ENCODE results near the gene TRIP11. TPM values are rescaled to one million over a fixed set of nuclear protein-coding genes. Genes with fewer than 3 reads are reported as not detected.

The TRIP11 gene
- total and polyA plus RNA-seq, 8 donors = 4.2 to 58.7 (median 42.1) TPM

DNA sequence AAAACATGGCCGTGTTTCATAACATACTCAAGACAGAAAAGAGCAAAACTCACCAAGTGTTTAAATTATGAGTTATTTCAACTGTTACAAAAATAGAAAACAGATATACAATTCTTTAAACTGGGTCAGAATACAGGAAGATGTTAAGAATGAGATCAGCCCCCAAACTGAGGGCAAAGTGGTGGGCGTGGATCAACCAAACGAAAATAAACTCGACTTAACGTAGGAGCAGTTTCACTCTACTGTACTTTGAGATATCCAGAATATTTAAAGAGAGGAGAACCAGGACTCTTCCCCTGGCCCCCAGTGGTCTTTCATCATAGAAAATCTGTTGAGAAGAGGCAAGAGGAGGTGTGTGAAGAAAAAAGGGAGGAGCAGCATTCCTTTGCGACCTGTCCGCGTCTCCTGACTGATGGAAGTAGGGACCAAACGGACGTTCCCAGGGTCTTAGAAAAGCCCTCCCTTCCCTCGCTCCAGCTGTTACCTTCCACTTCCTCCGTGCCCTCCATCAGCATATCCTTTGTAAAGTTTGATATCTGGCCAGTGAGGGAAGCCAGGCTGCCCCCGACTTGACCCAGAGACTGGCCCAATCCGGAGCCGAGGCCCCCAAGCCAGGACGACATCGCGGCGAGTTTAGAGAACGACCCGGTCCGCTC is 668 bp downstream of the TRIP11 start:
- DNase-seq = peak in 1 of 6 donors; percentile 57
- peak overlapping the region; percentile 74 to 100 (median 98) for H3K27ac ChIP-seq
- intact Hi-C loops (cut with DNase I) = no loop called here
- H3K4me1 ChIP-seq = peaks cover 9 to 35% (median 15%) of the 10 kb centered on the region in 3 donors
- FAIRE-seq = no peak
- no peaks in the 10 kb centered on the region for H3K36me3 ChIP-seq
- H3K27me3 ChIP-seq = no peaks in the 10 kb centered on the region
- ATAC-seq = peak; percentile 25 to 55 (median 44)
- 0% methylated on average over 22 of the region's 22 CpGs for WGBS, 2 donors
- no peak for TF ChIP-seq CTCF (IDR thresholded peaks at IDR 0.05)
- no peaks in the 10 kb centered on the region for H3K9me3 ChIP-seq
- H3K4me3 ChIP-seq = peak overlapping the region; percentile 61 to 81 (median 68)

DNA sequence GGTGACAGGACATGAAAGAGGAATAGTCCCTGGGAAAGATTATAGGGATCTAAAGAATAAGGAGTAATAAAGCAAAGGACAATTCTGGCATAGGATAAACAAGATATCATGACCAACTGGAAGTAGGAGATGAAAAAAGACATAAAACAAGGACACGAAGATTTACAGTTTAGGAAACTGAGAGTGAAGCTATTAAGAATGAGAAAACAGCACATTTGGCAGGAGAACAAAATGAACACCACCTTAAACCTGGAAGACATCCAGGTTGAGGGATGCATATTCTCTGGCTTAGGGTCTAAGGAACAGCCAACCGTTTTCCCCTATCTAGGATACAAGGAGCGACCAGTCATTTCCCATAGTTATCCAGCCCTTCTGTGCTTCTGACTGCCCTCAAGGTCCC is 1.9 kb downstream of the TRIP11 start:
- Histone ChIP-seq H3K9me3 (no peaks in the 10 kb centered on the region), H3K4me3 (peak overlapping the region in 3 of 4 donors; percentile 61 to 81 (median 68)), H3K36me3 (no peaks in the 10 kb centered on the region), H3K27me3 (no peaks in the 10 kb centered on the region), H3K4me1 (peaks cover 15 to 42% (median 22%) of the 10 kb centered on the region in 3 donors), H3K27ac (peak overlapping the region in 2 of 4 donors; percentile 98 to 100)
- intact Hi-C loops (cut with DNase I) = no loop called here
- no peak for TF ChIP-seq CTCF (IDR thresholded peaks at IDR 0.05)
- FAIRE-seq = no peak
- 5 to 12% methylated on average over 3 of the region's 3 CpGs for WGBS, 2 donors
- no peak for ATAC-seq
- no peak for DNase-seq

DNA sequence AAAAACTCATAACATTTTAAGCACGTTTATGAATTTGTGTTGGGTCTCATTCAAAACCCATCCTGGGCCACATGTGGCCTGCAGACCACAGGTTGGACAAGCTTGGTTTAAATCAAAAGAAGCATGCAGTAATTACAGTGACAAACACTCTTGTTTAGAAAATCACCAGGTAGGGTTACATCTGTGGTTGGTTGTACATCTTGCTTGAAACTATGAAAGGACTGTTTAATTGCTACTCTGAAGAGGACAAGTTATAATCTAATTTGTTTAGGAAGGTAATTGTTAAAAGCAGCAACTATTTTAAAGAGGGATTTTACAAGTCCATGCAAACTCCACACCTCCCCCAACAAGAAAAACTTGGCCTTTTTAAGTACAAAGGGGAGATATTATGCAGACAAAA is 4.0 kb downstream of the TRIP11 start:
- Histone ChIP-seq H3K4me1 (peaks cover 19 to 45% (median 27%) of the 10 kb centered on the region in 3 donors), H3K4me3 (peak overlapping the region in 2 of 4 donors; percentile 2 to 35), H3K36me3 (peaks cover 0 to 1% (median 0%) of the 10 kb centered on the region in 3 donors), H3K9me3 (no peaks in the 10 kb centered on the region), H3K27me3 (no peaks in the 10 kb centered on the region), H3K27ac (peak overlapping the region in 2 of 4 donors; percentile 79 to 83)
- ATAC-seq (no peak), DNase-seq (no peak), FAIRE-seq (no peak)
- no peak for TF ChIP-seq CTCF (IDR thresholded peaks at IDR 0.05)
- 7 to 24% methylated on average over 1 of the region's 1 CpG for WGBS, 2 donors
- intact Hi-C loops (cut with DNase I) = no loop called here

- H3K9me3 ChIP-seq = no peaks in the 10 kb centered on the region
- FAIRE-seq = no peak
- intact Hi-C loops (cut with DNase I) = no loop called here
- H3K27ac ChIP-seq = peak overlapping the region; percentile 32 to 83 (median 68)
- peaks cover 19 to 44% (median 27%) of the 10 kb centered on the region in 3 donors for H3K4me1 ChIP-seq
- 14 to 20% methylated on average over 11 of the region's 11 CpGs for WGBS, 2 donors
- peak in 2 of 6 donors; percentile 24 to 43 for DNase-seq
- peak; percentile 79 to 86 (median 82) for ATAC-seq
- H3K36me3 ChIP-seq = peaks cover 0 to 8% (median 6%) of the 10 kb centered on the region in 3 donors
- H3K27me3 ChIP-seq = no peaks in the 10 kb centered on the region
- TF ChIP-seq CTCF (IDR thresholded peaks at IDR 0.05) = no peak
- peak overlapping the region in 2 of 4 donors; percentile 20 to 35 for H3K4me3 ChIP-seq
Measured at GRCh38 chr14:92033906-92034687, 5.8 kb downstream of the TRIP11 start.

Measured in pancreas (tissue), 10 donors.